AG04449 (cell line): ENCODE data around the gene HGF.

ENCODE experiments used
- CTCF ChIA-PET: fragments of 350-600 bp; formaldehyde crosslinking; extraction: SDS; loops from one replicate; lab custom pipeline; 2021; ENCODE audit warnings: antibody characterized with exemption; lab: Yijun Ruan, JAX
- POLR2A ChIA-PET: fragments of 400-600, 350-600 bp; formaldehyde crosslinking; extraction: SDS; loops from one replicate; lab custom pipeline; 2020; ENCODE audit warnings: antibody characterized with exemption, inconsistent platforms; lab: Yijun Ruan, JAX
- DNase-seq: peaks from one replicate; pipeline ENCODE4 v3.0.0-alpha.2; 2010; ENCODE audit warnings: low read depth, low spot score
- H3K4me3 ChIP-seq: 2 replicates; pipeline ENCODE4 v1.5.1; 2011; ENCODE audit warnings: low read depth, mild to moderate bottlenecking, control low read depth, low read length
- TF ChIP-seq, protein P1 (sequence below): IDR thresholded peaks from one replicate; pipeline ENCODE4 v1.5.1; 2011; ENCODE audit warnings: mild to moderate bottlenecking, moderate library complexity, low read length, control low read depth, inconsistent platforms; ENCODE audit not compliant: insufficient read depth; ENCODE audit errors: missing control alignments

HGF gene

DNA sequence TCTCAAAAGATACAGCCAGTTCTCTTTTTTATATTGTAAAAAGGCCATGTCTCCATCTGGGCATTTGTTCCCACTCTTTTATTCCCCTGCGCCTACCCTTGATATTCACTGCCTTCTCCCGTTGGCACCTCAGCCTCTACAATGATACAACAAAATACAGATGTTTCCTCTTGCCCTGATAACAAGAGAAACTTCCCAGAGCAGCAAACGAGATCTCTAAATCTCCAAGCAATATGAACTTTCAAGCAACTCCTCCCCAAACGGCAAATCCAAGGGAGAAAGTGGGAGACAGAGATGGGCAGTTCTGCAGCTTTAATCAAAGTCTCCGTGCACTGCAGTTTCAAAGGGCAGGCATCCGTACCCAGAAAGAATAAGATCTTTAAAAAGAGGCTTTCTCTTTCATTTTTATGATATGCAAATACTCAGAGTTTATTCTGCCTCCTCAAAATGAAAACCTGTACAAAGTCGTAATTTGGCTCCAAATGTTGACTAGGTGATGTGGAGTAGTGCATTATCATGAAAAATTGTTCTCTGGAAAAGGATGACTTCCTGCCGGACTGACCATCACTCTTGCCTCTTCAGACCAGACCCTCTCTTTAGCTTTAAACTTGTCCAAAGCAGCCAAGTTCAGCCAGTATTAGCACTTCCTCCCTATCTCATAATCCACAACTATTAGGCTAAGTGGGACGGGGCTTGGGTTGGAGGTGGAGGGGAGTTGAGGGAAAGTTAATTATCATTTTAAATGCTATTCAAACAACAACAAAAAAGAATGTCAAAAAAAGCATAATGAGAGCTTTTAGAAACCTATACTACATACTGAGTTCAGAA lies 682 bp downstream of the HGF start:
- H3K4me3 ChIP-seq: peak overlapping the region; percentile 52
- ChIA-PET CTCF (interaction anchor here (0.6 to 3.6 kb wide), 7 partner anchors 9 to 269 kb away, joined by 3 to 31 read pairs (median 3); no protein-coding TSS in a partner anchor), POLR2A (no interaction called here)
- no peak for DNase-seq
- TF ChIP-seq, protein P1, sequence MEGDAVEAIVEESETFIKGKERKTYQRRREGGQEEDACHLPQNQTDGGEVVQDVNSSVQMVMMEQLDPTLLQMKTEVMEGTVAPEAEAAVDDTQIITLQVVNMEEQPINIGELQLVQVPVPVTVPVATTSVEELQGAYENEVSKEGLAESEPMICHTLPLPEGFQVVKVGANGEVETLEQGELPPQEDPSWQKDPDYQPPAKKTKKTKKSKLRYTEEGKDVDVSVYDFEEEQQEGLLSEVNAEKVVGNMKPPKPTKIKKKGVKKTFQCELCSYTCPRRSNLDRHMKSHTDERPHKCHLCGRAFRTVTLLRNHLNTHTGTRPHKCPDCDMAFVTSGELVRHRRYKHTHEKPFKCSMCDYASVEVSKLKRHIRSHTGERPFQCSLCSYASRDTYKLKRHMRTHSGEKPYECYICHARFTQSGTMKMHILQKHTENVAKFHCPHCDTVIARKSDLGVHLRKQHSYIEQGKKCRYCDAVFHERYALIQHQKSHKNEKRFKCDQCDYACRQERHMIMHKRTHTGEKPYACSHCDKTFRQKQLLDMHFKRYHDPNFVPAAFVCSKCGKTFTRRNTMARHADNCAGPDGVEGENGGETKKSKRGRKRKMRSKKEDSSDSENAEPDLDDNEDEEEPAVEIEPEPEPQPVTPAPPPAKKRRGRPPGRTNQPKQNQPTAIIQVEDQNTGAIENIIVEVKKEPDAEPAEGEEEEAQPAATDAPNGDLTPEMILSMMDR: no peak

DNA sequence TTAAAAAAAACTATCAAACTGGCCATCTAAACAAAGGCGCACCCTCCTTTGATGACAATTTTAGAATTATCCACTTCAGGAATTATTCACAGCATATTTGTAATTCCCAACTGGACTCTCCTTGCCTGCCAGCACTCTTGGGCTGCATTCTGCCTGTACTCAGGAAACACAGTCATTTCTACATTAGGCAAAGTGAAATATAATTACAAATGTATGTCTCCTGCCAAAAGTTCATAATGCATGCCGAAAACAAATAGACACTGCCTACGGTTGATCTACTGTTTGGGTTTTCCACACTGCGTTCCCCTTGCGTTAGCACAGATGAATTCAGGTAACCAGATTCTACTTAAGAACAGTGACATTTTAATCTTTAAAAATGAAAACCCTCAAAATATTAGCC lies 1.9 kb downstream of the HGF start:
- TF ChIP-seq, protein P1: no peak
- H3K4me3 ChIP-seq: no peak overlapping the region
- CTCF ChIA-PET: interaction anchor here (1.1 kb wide), 1 partner anchor 33 kb away, joined by 3 read pairs; no protein-coding TSS in a partner anchor
- no peak for DNase-seq
- POLR2A ChIA-PET: no interaction called here

DNA sequence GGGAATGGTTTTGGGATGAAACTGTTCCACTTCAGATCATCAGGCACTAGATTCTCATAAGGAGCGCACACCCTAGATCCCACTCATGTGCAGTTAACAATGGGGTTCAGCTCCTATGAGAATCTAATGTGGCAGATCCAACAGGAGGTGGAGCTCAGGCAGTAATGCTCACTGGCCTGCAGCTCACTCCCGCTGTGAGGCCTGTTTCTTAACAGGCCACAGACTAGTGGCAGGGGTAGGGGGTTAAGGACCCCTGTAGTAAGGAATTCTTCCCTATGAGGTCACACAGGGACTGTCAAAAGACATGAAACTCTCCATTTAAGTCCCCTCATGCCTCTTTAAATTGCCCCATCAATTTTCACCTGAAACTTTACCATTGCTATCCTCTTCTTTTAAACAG lies 8.0 kb downstream of the HGF start:
- TF ChIP-seq, protein P1: no peak
- DNase-seq: no peak
- ChIA-PET CTCF (no interaction called here), POLR2A (no interaction called here)
- H3K4me3 ChIP-seq: no peak overlapping the region

DNA sequence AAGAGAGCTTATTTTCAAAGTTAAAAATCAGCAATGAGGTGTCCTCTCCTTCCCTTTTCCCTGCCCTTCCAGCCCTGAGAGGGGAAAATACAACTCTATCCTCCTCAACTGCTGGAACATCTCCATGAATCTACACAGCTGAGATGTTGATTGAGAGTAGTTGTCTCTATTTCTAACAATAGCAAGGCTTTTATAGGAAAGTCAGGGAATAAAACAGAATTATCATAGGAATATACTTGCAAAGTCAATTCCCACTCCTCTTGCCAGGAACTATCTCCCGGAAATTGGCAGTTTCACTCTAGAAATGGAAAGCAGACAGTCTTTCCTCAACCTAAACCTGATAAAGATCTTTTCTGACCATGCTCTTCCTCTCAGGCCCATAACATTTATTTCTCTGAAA lies 8.8 kb downstream of the HGF start:
- no peak for DNase-seq
- POLR2A ChIA-PET: no interaction called here
- CTCF ChIA-PET: interaction anchor here (2.5 kb wide), 1 partner anchor 9 kb away, joined by 9 read pairs; the partner anchor contains the start of gene HGF
- TF ChIP-seq, protein P1: no peak
- H3K4me3 ChIP-seq: no peak overlapping the region

DNA sequence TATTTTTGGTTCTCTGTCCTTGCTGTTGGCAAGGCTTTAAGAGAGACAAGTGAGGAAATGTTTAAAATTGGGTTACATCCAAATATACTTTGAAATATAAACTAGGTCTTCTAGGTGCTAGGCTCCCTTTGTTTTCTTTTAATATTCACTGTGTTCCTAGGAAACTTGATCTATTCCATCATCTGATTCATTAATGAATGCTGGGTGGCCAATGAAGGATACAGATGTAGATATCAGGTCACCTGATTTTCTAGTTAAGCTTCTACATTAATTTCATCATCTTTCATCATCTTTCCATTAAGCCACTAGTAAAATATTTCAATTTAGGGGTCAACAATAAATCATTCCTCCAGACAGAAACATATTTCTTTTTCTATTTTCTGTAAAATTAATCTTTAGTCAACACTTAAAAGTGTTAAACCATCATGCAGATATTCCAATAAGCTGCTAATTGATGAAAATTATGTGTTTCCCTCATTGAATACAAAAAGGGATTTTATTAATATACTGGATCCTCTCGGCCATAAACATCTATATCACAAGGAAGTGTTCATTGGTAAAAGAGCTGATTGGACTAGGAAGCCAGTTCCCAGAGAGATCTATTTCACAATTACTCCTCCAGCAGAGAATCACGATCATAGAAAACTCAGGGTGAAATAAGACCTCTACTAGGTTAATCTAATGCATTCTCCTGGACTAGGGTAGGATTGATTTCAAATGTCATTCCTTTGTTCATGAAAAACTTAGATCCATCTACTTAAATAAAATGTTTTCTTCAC lies 14.7 kb downstream of the HGF start:
- H3K4me3 ChIP-seq: no peak overlapping the region
- CTCF ChIA-PET: no interaction called here
- POLR2A ChIA-PET: no interaction called here
- no peak for DNase-seq
- TF ChIP-seq, protein P1: no peak

DNA sequence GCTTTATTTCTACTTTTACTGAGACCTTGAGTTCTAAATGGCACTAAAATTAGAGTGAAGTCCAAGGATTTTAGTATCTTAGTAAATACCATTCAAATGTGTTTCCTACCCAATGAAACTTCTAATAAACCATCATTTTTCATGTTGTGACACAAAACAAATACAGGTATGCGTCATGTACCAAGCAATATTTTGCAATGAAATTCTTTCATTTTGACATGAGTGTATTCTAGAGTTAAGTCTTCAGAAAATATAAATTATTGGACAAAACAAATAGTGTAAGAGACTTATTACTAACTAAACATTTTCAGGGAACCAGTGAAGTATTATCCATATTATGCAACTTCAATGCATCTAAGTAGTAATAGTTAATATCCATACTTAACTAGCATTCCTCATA lies 16.5 kb downstream of the HGF start:
- DNase-seq: no peak
- POLR2A ChIA-PET: no interaction called here
- TF ChIP-seq, protein P1: no peak
- CTCF ChIA-PET: no interaction called here
- no peak overlapping the region for H3K4me3 ChIP-seq
